HepG2 (cell line): Measurements from ENCODE around the gene CCT4. TPM values are rescaled to one million over a fixed set of nuclear protein-coding genes. Genes with fewer than 3 reads are reported as not detected.
A peak's percentile ranks its signal among the peaks of the same experiment; 100 is the strongest.

Experiments used
- ATAC-seq: fragments of 200-7000 bp; cut with Tn5 transposase; 3 replicates; pipeline ENCODE4 v1.9.1; 2020; ENCODE audit warnings: mild to moderate bottlenecking, moderate library complexity
- BruUV-seq: library from RNA; stranded (reverse); fragments of 400-500 nt; replicated peaks from 2 replicates; lab custom pipeline; 2021; lab: Mats Ljungman, UMichigan
- CTCF ChIA-PET: fragments of 300-600 bp; formaldehyde crosslinking; extraction: SDS; loops from one replicate; lab custom pipeline; 2021; ENCODE audit warnings: low total read pairs, inconsistent platforms, low intra/inter-chr PET ratio; lab: Yijun Ruan, JAX
- POLR2A ChIA-PET: fragments of 350-600 bp; sonication (Branson Sonifier 250); formaldehyde crosslinking; loops from one replicate; lab custom pipeline; 2020; ENCODE audit warnings: antibody characterized with exemption, inconsistent platforms; lab: Yijun Ruan, JAX
- DNase-seq: peaks from one replicate; pipeline ENCODE4 v3.0.0-alpha.2; 2015; ENCODE audit warnings: low spot score
- FAIRE-seq: peaks from 3 replicates; lab custom pipeline; 2011; peaks lifted over from hg19 to GRCh38; lab: Jason Lieb, UNC
- H2AFZ ChIP-seq: one replicate; pipeline ENCODE4 v1.6.1; 2011; ENCODE audit warnings: low read length, inconsistent platforms
- H3K27ac ChIP-seq: fragments of 300-600 bp; 3 replicates; pipeline ENCODE4 v1.8.0; 2011; ENCODE audit warnings: mixed run types, mild to moderate bottlenecking, mixed read lengths, low read length, inconsistent platforms; ENCODE audit not compliant: insufficient read depth; ENCODE audit errors: extremely low read length
- H3K27me3 ChIP-seq, 2 experiments: fragments of 200-600 bp in 1 of 2; 2 replicates in 1 of 2; 3 replicates in 1 of 2; pipeline versions ENCODE4 v1.6.0 to v1.8.0; 2011; ENCODE audit warnings: low read length in 2 of 2, mild to moderate bottlenecking in 2 of 2, moderate library complexity in 2 of 2, inconsistent platforms in 1 of 2; ENCODE audit not compliant: insufficient read depth in 2 of 2, control insufficient read depth in 1 of 2
- H3K36me3 ChIP-seq, 2 experiments: fragments of 200-600 bp in 1 of 2; replicated peaks in 1 of 2; 2 replicates in 1 of 2; 3 replicates in 1 of 2; pipeline versions ENCODE4 v1.5.1 to v1.8.0; 2011; ENCODE audit warnings: low read length in 2 of 2, inconsistent platforms in 1 of 2; ENCODE audit not compliant: insufficient read depth in 2 of 2, control insufficient read depth in 1 of 2
- H3K4me1 ChIP-seq: 2 replicates; pipeline ENCODE4 v1.5.1; 2012; ENCODE audit warnings: low read length, inconsistent platforms; ENCODE audit not compliant: insufficient read depth
- H3K4me2 ChIP-seq: 2 replicates; pipeline ENCODE4 v1.6.0; 2011; ENCODE audit warnings: low read depth, low read length, inconsistent platforms
- H3K4me3 ChIP-seq, 3 experiments: fragments of 200-600 bp in 1 of 3; sonication (generic), shearing (Covaris generic) in 1 of 3; replicated peaks in 1 of 3; 2 replicates each; pipeline ENCODE4 v1.5.1; 2011 to 2016; ENCODE audit warnings: low read length in 3 of 3, inconsistent platforms in 2 of 3, low read depth in 2 of 3, mild to moderate bottlenecking in 2 of 3, control low read depth in 1 of 3, mixed read lengths in 1 of 3; ENCODE audit not compliant: insufficient read depth in 1 of 3
- H3K79me2 ChIP-seq: one replicate; pipeline ENCODE4 v1.6.1; 2011; ENCODE audit warnings: low read length, inconsistent platforms; ENCODE audit not compliant: insufficient read depth
- H3K9ac ChIP-seq: 2 replicates; pipeline ENCODE4 v1.6.0; 2011; ENCODE audit warnings: mild to moderate bottlenecking, low read depth, low read length, inconsistent platforms; ENCODE audit not compliant: insufficient read depth
- H3K9me3 ChIP-seq: 2 replicates; pipeline ENCODE4 v1.5.1; 2012; ENCODE audit warnings: mild to moderate bottlenecking, low read length
- H4K20me1 ChIP-seq: 2 replicates; pipeline ENCODE4 v1.6.0; 2011; ENCODE audit warnings: inconsistent platforms, mild to moderate bottlenecking, low read length, moderate library complexity; ENCODE audit not compliant: insufficient read depth
- ELF3 ChIP-seq: IDR thresholded peaks from 2 replicates; pipeline ENCODE4 v1.6.1; 2016; ENCODE audit warnings: missing genetic modification reagents, missing compliant biosample characterization
- FOXO1 ChIP-seq: sonication (generic); formaldehyde crosslinking; IDR thresholded peaks from 2 replicates; pipeline ENCODE4 v1.4.0; 2020; ENCODE audit warnings: missing genetic modification reagents
- GATA4 ChIP-seq: sonication (generic); IDR thresholded peaks from 2 replicates; pipeline ENCODE4 v1.6.1; 2016; ENCODE audit warnings: antibody characterized with exemption, low read depth, borderline replicate concordance
- HNF4A ChIP-seq: sonication (generic); formaldehyde crosslinking; IDR thresholded peaks from 2 replicates; pipeline ENCODE4 v1.4.0; 2020; ENCODE audit warnings: missing genetic modification reagents
- IRF2 ChIP-seq: IDR thresholded peaks from 2 replicates; pipeline ENCODE4 v1.6.1; 2018; ENCODE audit warnings: missing genetic modification reagents, missing compliant biosample characterization
- KLF13 ChIP-seq: sonication (generic); formaldehyde crosslinking; IDR thresholded peaks from 2 replicates; pipeline ENCODE4 v1.4.0; 2020; ENCODE audit warnings: mild to moderate bottlenecking, missing genetic modification reagents
- KMT2B ChIP-seq: IDR thresholded peaks from 2 replicates; pipeline ENCODE4 v1.6.1; 2016; ENCODE audit warnings: missing genetic modification reagents, missing compliant biosample characterization
- PCBP1 ChIP-seq: fragments of 200-400 bp; formaldehyde crosslinking; IDR thresholded peaks from 2 replicates; pipeline ENCODE4 v1.6.1; 2017; ENCODE audit warnings: mild to moderate bottlenecking, low read depth, low read length, borderline replicate concordance
- PHF21A ChIP-seq: sonication (generic); formaldehyde crosslinking; IDR thresholded peaks from 2 replicates; pipeline ENCODE4 v1.5.0; 2020; ENCODE audit warnings: mild to moderate bottlenecking, missing genetic modification reagents
- PLRG1 ChIP-seq: fragments of 450-650 bp; conservative IDR thresholded peaks from 2 replicates; pipeline ENCODE4 v1.6.1; 2016
- POLR2AphosphoS5 ChIP-seq: IDR thresholded peaks from 2 replicates; pipeline ENCODE4 v1.6.1; 2012; ENCODE audit warnings: low read depth, low read length
- RNF2 ChIP-seq: fragments of 450-650 bp; conservative IDR thresholded peaks from 2 replicates; pipeline ENCODE4 v1.6.1; 2016; ENCODE audit warnings: low read depth
- SMARCC2 ChIP-seq: fragments of 450-650 bp; IDR thresholded peaks from 2 replicates; pipeline ENCODE4 v1.6.1; 2017; ENCODE audit warnings: antibody characterized with exemption, mild to moderate bottlenecking
- SP5 ChIP-seq: IDR thresholded peaks from 2 replicates; pipeline ENCODE4 v1.6.1; 2016; ENCODE audit warnings: low read depth, borderline replicate concordance
- ZNF430 ChIP-seq: sonication (generic); formaldehyde crosslinking; IDR thresholded peaks from 2 replicates; pipeline ENCODE4 v1.9.0; 2021; ENCODE audit warnings: mild to moderate bottlenecking, missing genetic modification reagents
- ZNF501 ChIP-seq: sonication (generic); formaldehyde crosslinking; IDR thresholded peaks from 2 replicates; pipeline ENCODE4 v1.5.1; 2020; ENCODE audit warnings: mild to moderate bottlenecking, moderate library complexity, missing genetic modification reagents
- ZNF569 ChIP-seq: sonication (generic); formaldehyde crosslinking; IDR thresholded peaks from 2 replicates; pipeline ENCODE4 v1.5.0; 2020; ENCODE audit warnings: mild to moderate bottlenecking, missing genetic modification reagents, moderate library complexity, borderline replicate concordance
- ZNF570 ChIP-seq: sonication (generic); formaldehyde crosslinking; IDR thresholded peaks from 2 replicates; pipeline ENCODE4 v1.4.0; 2020; ENCODE audit warnings: mild to moderate bottlenecking, missing genetic modification reagents, borderline replicate concordance
- ZNF589 ChIP-seq: sonication (generic); formaldehyde crosslinking; conservative IDR thresholded peaks from 2 replicates; pipeline ENCODE4 v1.8.0; 2022; ENCODE audit warnings: mild to moderate bottlenecking, moderate library complexity, missing genetic modification reagents
- ZNF644 ChIP-seq: IDR thresholded peaks from 2 replicates; pipeline ENCODE4 v1.6.1; 2016; ENCODE audit warnings: low read depth
- WGBS: methylation state at CpG from one replicate; pipeline ENCODE4 v1.1.6; 2017; ENCODE audit warnings: low lambda C conversion rate; 5-methylcytosine and 5-hydroxymethylcytosine counted together
- in situ Hi-C: cut with HindIII; loops from 2 replicates; pipeline ENCODE4 v1.10.0; 2017; ENCODE audit warnings: low pct_unique_long_range_greater_than_20kb; ENCODE audit not compliant: extremely low pct_ligation_motif_present
- intact Hi-C: fragments of 100-400 bp; cut with micrococcal nuclease; formaldehyde crosslinking; loops from one replicate; pipeline ENCODE4 v1.10.0; 2022; ENCODE audit not compliant: unreplicated experiment
- polyA plus RNA-seq, 8 experiments: library from polyadenylated mRNA; depleted of rRNA in 3 of 8; stranded (reverse) in 7 of 8; unstranded in 1 of 8; fragments of >200 nt; fragmentation: Illumina TruSeq in 4 of 8; extraction: Trizol in 4 of 8; gene quantifications; 2 replicates each; pipeline versions ENCODE4 v1.2.1 to v1.2.3, GENCODE V29; 2011 to 2016; ENCODE audit warnings: low read depth in 4 of 8, missing spikeins in 1 of 8, mixed read lengths in 1 of 8; ENCODE audit not compliant: insufficient read depth in 1 of 8
- total RNA-seq, 5 experiments: library from RNA; depleted of rRNA; stranded (reverse); fragments of >200 nt; fragmentation: Illumina TruSeq; extraction: Trizol; gene quantifications; 2 replicates each; pipeline ENCODE4 v1.2.3, GENCODE V29; 2016; ENCODE audit warnings: low read depth in 1 of 5
- TF ChIP-seq, protein P1 (sequence below): sonication (generic); formaldehyde crosslinking; IDR thresholded peaks from 2 replicates; pipeline ENCODE4 v1.8.0; 2022; ENCODE audit warnings: mild to moderate bottlenecking, missing genetic modification reagents; ENCODE audit not compliant: insufficient replicate concordance
- TF ChIP-seq, protein P2 (sequence below): sonication (generic); formaldehyde crosslinking; IDR thresholded peaks from 2 replicates; pipeline ENCODE4 v1.8.1; 2023; ENCODE audit warnings: mild to moderate bottlenecking, inconsistent platforms, moderate library complexity, missing genetic modification reagents, borderline replicate concordance

CCT4 gene
- total and polyA plus RNA-seq, 2 of the 13 experiments (the other 11 are each of a cell fraction or from before 2014, with no cell fraction given), result 138 to 340 TPM

DNA sequence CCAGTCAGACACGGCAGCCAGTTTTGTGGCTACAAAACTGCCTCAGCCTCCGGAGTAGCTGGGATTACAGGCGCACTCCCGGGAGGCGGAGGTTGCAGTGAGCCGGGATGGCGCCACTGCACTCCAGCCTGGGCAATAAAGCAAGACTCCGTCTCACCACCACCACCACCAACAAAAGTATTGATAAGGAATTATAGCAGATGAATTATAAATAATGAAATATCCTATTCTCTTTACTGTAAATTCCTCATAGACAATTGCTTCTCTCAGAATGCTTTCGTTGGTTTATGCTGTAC is 33.2 kb downstream of the CCT4 start (continued):
- TF ChIP-seq GATA4, result 0 out of 2 replicates have a peak, but pooled peaks have one; percentile 1
- TF ChIP-seq, protein P1, sequence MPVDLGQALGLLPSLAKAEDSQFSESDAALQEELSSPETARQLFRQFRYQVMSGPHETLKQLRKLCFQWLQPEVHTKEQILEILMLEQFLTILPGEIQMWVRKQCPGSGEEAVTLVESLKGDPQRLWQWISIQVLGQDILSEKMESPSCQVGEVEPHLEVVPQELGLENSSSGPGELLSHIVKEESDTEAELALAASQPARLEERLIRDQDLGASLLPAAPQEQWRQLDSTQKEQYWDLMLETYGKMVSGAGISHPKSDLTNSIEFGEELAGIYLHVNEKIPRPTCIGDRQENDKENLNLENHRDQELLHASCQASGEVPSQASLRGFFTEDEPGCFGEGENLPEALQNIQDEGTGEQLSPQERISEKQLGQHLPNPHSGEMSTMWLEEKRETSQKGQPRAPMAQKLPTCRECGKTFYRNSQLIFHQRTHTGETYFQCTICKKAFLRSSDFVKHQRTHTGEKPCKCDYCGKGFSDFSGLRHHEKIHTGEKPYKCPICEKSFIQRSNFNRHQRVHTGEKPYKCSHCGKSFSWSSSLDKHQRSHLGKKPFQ (CRISPR knock-in tag), result no peak

DNA sequence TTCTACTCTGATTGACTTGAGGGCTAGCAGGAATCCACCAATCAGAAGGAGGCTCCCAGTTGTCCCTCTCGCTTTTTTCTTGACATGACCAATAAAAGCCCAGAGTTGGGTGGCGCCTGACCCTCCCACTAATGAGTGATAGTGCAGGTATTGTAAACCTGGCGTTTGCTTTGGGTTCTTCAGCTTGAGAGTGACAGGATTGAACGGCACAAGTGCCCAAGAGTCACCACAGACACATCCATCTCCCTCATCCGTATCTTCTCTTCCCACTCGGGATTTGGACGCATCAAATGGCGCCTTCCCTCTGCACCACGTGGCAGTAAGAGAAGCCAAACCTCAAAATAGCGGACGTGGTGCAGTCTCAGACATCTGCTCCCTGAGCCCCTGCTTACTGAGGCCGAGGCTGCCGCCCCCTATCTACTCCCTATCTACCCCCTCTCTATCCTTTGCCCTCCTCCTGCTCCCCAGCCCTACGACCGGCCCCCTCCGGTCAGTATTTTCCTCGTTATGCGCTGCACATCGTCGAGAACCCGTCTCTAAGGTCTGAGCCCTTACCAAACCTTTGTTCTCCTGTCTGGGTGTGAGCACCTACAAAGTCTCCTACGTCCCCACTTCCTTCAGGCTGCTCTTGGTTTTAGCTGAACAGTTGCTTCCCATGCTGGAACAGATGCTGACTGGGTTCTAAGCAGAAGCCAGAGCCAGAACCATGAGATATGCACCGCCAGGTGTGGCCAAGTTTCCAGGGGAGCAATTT is 33.7 kb downstream of the CCT4 start:
- H3K9me3 ChIP-seq, result no peaks in the 10 kb centered on the region
- peak overlapping the region; percentile 87 for H3K27ac ChIP-seq
- in situ Hi-C loops, result no loop called here
- ATAC-seq, result peak; percentile 90
- DNase-seq, result peak; percentile 100
- peak overlapping the region; percentile 68 for H3K9ac ChIP-seq
- intact Hi-C loops, result loop anchor here (2.0 kb wide), 1 partner anchor 34 kb away; the partner anchor contains the start of gene CCT4
- no peaks in the 10 kb centered on the region for H3K36me3 ChIP-seq
- ChIA-PET POLR2A (interaction anchor here (1.0 to 2.6 kb wide), 12 partner anchors 9 to 379 kb away, joined by 3 to 17 read pairs (median 6); partner anchors contain the start of gene XPO1), CTCF (interaction anchor here (1.1 kb wide), 1 partner anchor 18 kb away, joined by 3 read pairs; no protein-coding TSS in a partner anchor)
- peak overlapping the region; percentile 61 to 93 (median 82) for H3K4me3 ChIP-seq
- H3K4me2 ChIP-seq, result peak overlapping the region; percentile 99
- H4K20me1 ChIP-seq, result no peaks in the 10 kb centered on the region
- peak overlapping the region; percentile 98 for H2AFZ ChIP-seq
- WGBS, result under 1% methylated on average over 23 of the region's 23 CpGs
- no peaks in the 10 kb centered on the region for H3K79me2 ChIP-seq
- H3K27me3 ChIP-seq, result no peaks in the 10 kb centered on the region; a peak in 1 of 5 replicates
- peaks cover 19% of the 10 kb centered on the region for H3K4me1 ChIP-seq
- peak; percentile 96 for FAIRE-seq
- BruUV-seq, result TSS peak; percentile 70
- TF ChIP-seq ZNF644 (CRISPR knock-in tag), result peak; percentile 46; the same call in 1 of the 2 replicates
- peak; percentile 15 for TF ChIP-seq FOXO1 (CRISPR knock-in tag)
- peak; percentile 87 for TF ChIP-seq ZNF501 (CRISPR knock-in tag)
- TF ChIP-seq ZNF569 (CRISPR knock-in tag), result no peak
- TF ChIP-seq SP5, result peak; percentile 54; the same call in 1 of the 2 replicates
- peak; percentile 80; the same call in 1 of the 2 replicates for TF ChIP-seq POLR2AphosphoS5
- peak; percentile 78 for TF ChIP-seq KMT2B (CRISPR knock-in tag)
- 0 out of 2 replicates have a peak, but pooled peaks have one; percentile 25 for TF ChIP-seq RNF2
- TF ChIP-seq PCBP1, result no peak
- peak; percentile 51; the same call in 1 of the 2 replicates for TF ChIP-seq ZNF430 (CRISPR knock-in tag)
- no peak for TF ChIP-seq ZNF570 (CRISPR knock-in tag)
- TF ChIP-seq SMARCC2, result no peak
- 0 out of 2 replicates have a peak, but pooled peaks have one; percentile 80 for TF ChIP-seq KLF13 (CRISPR knock-in tag)
- TF ChIP-seq ELF3, result 0 out of 2 replicates have a peak, but pooled peaks have one; percentile 23
- 0 out of 2 replicates have a peak, but pooled peaks have one; percentile 24 for TF ChIP-seq IRF2 (CRISPR knock-in tag)
- no peak for TF ChIP-seq PLRG1
- TF ChIP-seq HNF4A, result peak; percentile 18; the same call in 1 of the 2 replicates
- 0 out of 2 replicates have a peak, but pooled peaks have one; percentile 41 for TF ChIP-seq ZNF589
- TF ChIP-seq, protein P2, sequence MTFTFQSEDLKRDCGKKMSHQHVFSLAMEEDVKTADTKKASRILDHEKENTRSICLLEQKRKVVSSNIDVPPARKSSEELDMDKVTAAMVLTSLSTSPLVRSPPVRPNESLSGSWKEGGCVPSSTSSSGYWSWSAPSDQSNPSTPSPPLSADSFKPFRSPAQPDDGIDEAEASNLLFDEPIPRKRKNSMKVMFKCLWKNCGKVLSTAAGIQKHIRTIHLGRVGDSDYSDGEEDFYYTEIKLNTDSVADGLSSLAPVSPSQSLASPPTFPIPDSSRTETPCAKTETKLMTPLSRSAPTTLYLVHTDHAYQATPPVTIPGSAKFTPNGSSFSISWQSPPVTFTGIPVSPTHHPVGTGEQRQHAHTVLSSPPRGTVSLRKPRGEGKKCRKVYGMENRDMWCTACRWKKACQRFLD (CRISPR knock-in tag), result peak; percentile 77
- TF ChIP-seq PHF21A, result 0 out of 2 replicates have a peak, but pooled peaks have one; percentile 62
